Body of pancreas (tissue), 4 donors: Measurements from ENCODE around the gene SCCPDH. TPM values are rescaled to one million over a fixed set of nuclear protein-coding genes. Genes with fewer than 3 reads are reported as not detected.

Experiments
- ATAC-seq: fragments of 150-250 bp; one replicate; pipeline ENCODE4 v1.9.1; 2016
- DNase-seq, 4 donors: peaks; one replicate each; pipeline ENCODE4 v3.0.0-alpha.2; 2019
- H3K27ac ChIP-seq, 4 donors: fragments of 200-600 bp; sonication (generic); 1 replicate in 3 of 4; 2 replicates in 1 of 4; pipeline versions ENCODE4 v1.5.1 to v1.6.1; 2016 to 2019; ENCODE audit warnings: mild to moderate bottlenecking in 1 of 4, mixed read lengths in 1 of 4, moderate library complexity in 1 of 4
- H3K27me3 ChIP-seq, 2 donors: fragments of 200-600 bp; sonication (generic); one replicate each; pipeline ENCODE4 v1.6.0; 2016; ENCODE audit warnings: mild to moderate bottlenecking in 1 of 2
- H3K36me3 ChIP-seq, 2 donors: fragments of 200-600 bp; sonication (generic); replicated peaks in 1 of 2; 2 replicates each; pipeline ENCODE4 v1.5.1; 2016; ENCODE audit warnings: low read depth in 2 of 2; ENCODE audit not compliant: insufficient read depth in 1 of 2
- H3K4me1 ChIP-seq: fragments of 200-600 bp; sonication (generic); one replicate; pipeline ENCODE4 v1.6.0; 2016
- H3K4me3 ChIP-seq, 2 donors: fragments of 200-600 bp; sonication (generic); 1 replicate in 1 of 2; 2 replicates in 1 of 2; pipeline ENCODE4 v1.5.1; 2016 to 2019
- H3K9me3 ChIP-seq, 3 donors: fragments of 200-600 bp; sonication (generic); 1 replicate in 2 of 3; 2 replicates in 1 of 3; pipeline ENCODE4 v1.5.1; 2016
- CTCF ChIP-seq, 7 experiments: fragments of 450-650 bp in 4 of 7; fragments of 200-600 bp in 3 of 7; sonication (generic) in 3 of 7; IDR thresholded peaks; one replicate each; pipeline ENCODE4 v1.5.1; 2016 to 2019; ENCODE audit warnings: antibody characterized with exemption in 7 of 7
- POLR2A ChIP-seq, 3 donors: fragments of 450-650 bp; IDR thresholded peaks; one replicate each; pipeline ENCODE4 v1.6.1; 2016; ENCODE audit warnings: antibody characterized with exemption in 3 of 3, mild to moderate bottlenecking in 2 of 3
- WGBS, 2 donors: methylation state at CpG; one replicate each; pipeline ENCODE4 v1.1.5; 2017; 5-methylcytosine and 5-hydroxymethylcytosine counted together
- intact Hi-C: fragments of 100-400 bp; cut with DNase I; formaldehyde crosslinking; loops from one replicate; pipeline ENCODE4 v1.15.1; 2023
- total RNA-seq, 2 donors: library from RNA; depleted of rRNA; stranded (reverse); fragments of >200 nt; gene quantifications; one replicate each; pipeline ENCODE4 v1.1.0, GENCODE V29; 2016

The SCCPDH gene
- total RNA-seq, 2 donors from 2014 or later, result 9.9 to 15.0 TPM

GRCh38 chr1:246791303-246791918 lies 67.2 kb downstream of the SCCPDH start:
- Histone ChIP-seq H3K27ac (no peak overlapping the region), H3K27me3 (peaks cover 0 to 6% of the 10 kb centered on the region in 2 donors), H3K4me3 (no peak overlapping the region), H3K36me3 (no peaks in the 10 kb centered on the region), H3K4me1 (peaks cover 7% of the 10 kb centered on the region), H3K9me3 (no peaks in the 10 kb centered on the region)
- intact Hi-C loops, result no loop called here
- DNase-seq, result no peak
- no peak for ATAC-seq
- TF ChIP-seq POLR2A (IDR thresholded peaks at IDR 0.05), result no peak
- TF ChIP-seq CTCF (IDR thresholded peaks at IDR 0.05), result no peak
- 71 to 78% methylated on average over 15 to 17 of the region's 17 CpGs for WGBS, 2 donors

DNA sequence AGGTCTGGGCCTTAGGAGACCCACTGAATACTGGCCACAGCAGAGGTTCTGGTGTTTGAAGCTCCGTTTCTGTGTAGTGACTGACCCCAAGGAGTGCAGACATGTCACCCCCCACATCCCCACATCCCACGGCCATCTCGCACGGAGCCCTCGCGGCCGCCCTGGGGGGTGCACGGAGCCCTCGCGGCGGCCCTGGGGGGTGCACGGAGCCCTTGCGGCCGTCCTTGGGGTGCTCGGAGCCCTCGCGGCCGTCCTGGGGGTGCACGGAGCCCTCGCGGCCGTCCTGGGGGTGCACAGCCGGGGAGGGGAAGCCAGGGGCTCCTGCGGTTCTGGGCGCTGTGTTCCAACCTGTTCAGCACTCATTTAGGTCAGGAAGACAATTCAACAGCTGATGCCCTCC lies 68.4 kb downstream of the SCCPDH start:
- ATAC-seq (no peak), DNase-seq (no peak)
- Histone ChIP-seq H3K27ac (no peak overlapping the region), H3K4me1 (peaks cover 7% of the 10 kb centered on the region), H3K9me3 (no peaks in the 10 kb centered on the region), H3K27me3 (peaks cover 0 to 6% of the 10 kb centered on the region in 2 donors), H3K4me3 (no peak overlapping the region), H3K36me3 (no peaks in the 10 kb centered on the region)
- intact Hi-C loops, result no loop called here
- WGBS, 2 donors, result 71 to 76% methylated on average over 20 to 23 of the region's 25 CpGs
- TF ChIP-seq CTCF (IDR thresholded peaks at IDR 0.05) (no peak), POLR2A (IDR thresholded peaks at IDR 0.05) (no peak)

DNA sequence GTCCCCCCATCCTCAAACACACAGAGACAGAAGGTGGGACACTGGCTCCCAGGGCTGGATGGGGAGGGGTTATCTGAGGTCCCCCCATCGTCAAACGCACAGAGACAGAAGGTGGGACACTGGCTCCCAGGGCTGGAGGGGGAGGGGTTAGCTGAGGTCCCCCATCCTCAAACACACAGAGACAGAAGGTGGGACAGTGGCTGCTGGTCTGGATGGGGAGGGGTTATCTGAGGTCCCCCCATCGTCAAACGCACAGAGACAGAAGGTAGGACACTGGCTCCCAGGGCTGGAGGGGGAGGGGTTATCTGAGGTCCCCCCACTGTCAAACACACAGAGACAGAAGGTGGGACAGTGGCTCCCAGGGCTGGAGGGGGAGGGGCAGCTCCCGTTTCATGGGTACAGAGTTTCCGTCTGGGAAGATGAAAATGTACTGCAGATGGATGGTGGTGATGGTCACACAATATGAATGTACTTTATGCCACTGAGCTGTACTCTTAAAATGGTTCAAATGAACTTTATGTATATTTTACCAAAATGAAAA lies 69.2 kb downstream of the SCCPDH start:
- no peak overlapping the region for H3K27ac ChIP-seq
- no peaks in the 10 kb centered on the region for H3K36me3 ChIP-seq
- H3K4me3 ChIP-seq, result no peak overlapping the region
- WGBS, 2 donors, result 10 to 19% methylated on average over 6 of the region's 6 CpGs
- H3K4me1 ChIP-seq, result peaks cover 7% of the 10 kb centered on the region
- TF ChIP-seq POLR2A (IDR thresholded peaks at IDR 0.05), result no peak
- TF ChIP-seq CTCF (IDR thresholded peaks at IDR 0.05), result no peak
- ATAC-seq (no peak), DNase-seq (no peak)
- no peaks in the 10 kb centered on the region for H3K9me3 ChIP-seq
- intact Hi-C loops, result no loop called here
- peaks cover 0 to 6% of the 10 kb centered on the region in 2 donors for H3K27me3 ChIP-seq

DNA sequence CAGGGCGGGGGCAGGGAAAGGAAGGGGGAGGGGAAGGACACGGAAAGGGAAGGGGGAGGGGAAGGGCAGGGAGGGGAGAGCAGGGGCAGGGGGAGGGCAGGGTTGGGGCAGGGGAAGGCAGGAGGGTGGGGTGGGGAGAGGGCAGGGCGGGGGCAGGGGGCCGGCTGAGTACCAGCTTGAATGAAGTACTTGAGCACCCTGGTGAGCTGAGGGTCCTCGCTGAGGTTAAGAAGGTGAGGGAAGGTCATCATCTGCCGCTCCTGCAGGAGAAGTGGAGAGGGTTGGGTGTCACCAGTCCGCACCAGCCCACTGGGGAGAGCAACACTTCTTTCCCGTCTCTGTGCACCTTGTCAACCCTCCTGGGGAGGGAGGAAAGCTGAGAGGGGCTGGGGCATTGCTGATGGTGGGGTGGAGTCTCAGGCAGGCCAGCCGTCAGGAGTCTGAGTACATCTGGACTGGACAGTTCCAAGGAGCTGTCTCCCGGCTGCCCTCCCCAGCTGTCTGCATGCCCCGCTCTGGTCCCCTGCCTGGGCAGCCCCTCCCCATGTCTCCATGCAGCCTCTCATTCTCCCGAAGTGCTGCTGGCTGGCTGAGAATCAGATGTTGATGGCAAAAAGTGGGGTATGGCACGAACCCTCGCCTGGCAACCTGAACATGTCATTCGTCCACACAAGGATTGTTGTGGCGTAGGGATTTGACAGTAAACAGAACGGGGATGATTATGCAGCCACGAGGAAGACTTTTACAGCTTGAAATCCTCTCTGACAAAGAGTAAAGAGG lies 70.0 kb downstream of the SCCPDH start:
- Histone ChIP-seq H3K4me3 (no peak overlapping the region), H3K36me3 (no peaks in the 10 kb centered on the region), H3K4me1 (peaks cover under 1% of the 10 kb centered on the region), H3K9me3 (no peaks in the 10 kb centered on the region), H3K27me3 (peaks cover 0 to 6% of the 10 kb centered on the region in 2 donors), H3K27ac (no peak overlapping the region)
- DNase-seq (no peak), ATAC-seq (no peak)
- WGBS, 2 donors, result 40% methylated on average over 15 to 16 of the region's 18 CpGs
- no peak for TF ChIP-seq CTCF (IDR thresholded peaks at IDR 0.05)
- TF ChIP-seq POLR2A (IDR thresholded peaks at IDR 0.05), result no peak
- intact Hi-C loops, result no loop called here
